Activated CD4-positive, alpha-beta T cell treated with anti-CD3 and anti-CD28 coated beads for 24 hours (primary cell): Measurements from ENCODE around the gene TMEM14B.
"Not testable (repeated sequence)": the region's sequence is repeated elsewhere in the genome, so short reads cannot be mapped to it uniquely, and the experiment has no call there.

Experiments used
- DNase-seq, 2 donors: peaks; one replicate each; pipeline ENCODE4 v3.0.0-alpha.2; 2020; ENCODE audit warnings: low read depth in 2 of 2

The TMEM14B gene

GRCh38 chr6:10747251-10747972 lies at the start of gene TMEM14B:
TSS of gene TMEM14B (plus strand) at chr6:10747805. CDS start at chr6:10749246, 1,441 bp downstream.
- DNase-seq, result peak; percentile 99 to 100

- no peak for DNase-seq
These were observed 33.6 kb upstream of the TMEM14B start for GRCh38 chr6:10713962-10714361.

- DNase-seq, result peak in 1 of 2 donors; percentile 6
These were observed 28.2 kb upstream of the TMEM14B start for GRCh38 chr6:10719296-10719963.

- DNase-seq, result no peak
These were observed 27.7 kb upstream of the TMEM14B start for GRCh38 chr6:10719964-10720264.

GRCh38 chr6:10720265-10720959 lies 27.2 kb upstream of the TMEM14B start:
- peak; percentile 24 to 38 for DNase-seq

- DNase-seq, result not testable (repeated sequence)
These were observed 26.4 kb upstream of the TMEM14B start for GRCh38 chr6:10720960-10721849.

GRCh38 chr6:10721850-10722569 lies 25.6 kb upstream of the TMEM14B start:
- DNase-seq, result no peak

GRCh38 chr6:10722570-10722819 lies 25.1 kb upstream of the TMEM14B start:
- DNase-seq, result no peak

- peak; percentile 82 to 89 for DNase-seq
These were observed 24.6 kb upstream of the TMEM14B start, which contains the start of gene TMEM14C for GRCh38 chr6:10722820-10723566. TSS of gene TMEM14C (plus strand) at chr6:10723070. CDS start at chr6:10724614, 1,544 bp downstream.

- DNase-seq, result no peak
These were observed 24.1 kb upstream of the TMEM14B start for GRCh38 chr6:10723567-10723881.

- no peak for DNase-seq
These were observed 22.6 kb upstream of the TMEM14B start for GRCh38 chr6:10725044-10725443.

- no peak for DNase-seq
These were observed 21.9 kb upstream of the TMEM14B start for GRCh38 chr6:10725716-10726115.

- DNase-seq, result no peak
These were observed 17.4 kb upstream of the TMEM14B start for GRCh38 chr6:10730254-10730653.

- DNase-seq, result no peak
These were observed 14.4 kb upstream of the TMEM14B start for GRCh38 chr6:10733151-10733715.

- no peak for DNase-seq
These were observed 13.7 kb upstream of the TMEM14B start for GRCh38 chr6:10733863-10734262.

- DNase-seq, result no peak
These were observed 10.9 kb upstream of the TMEM14B start for GRCh38 chr6:10736731-10737130.

GRCh38 chr6:10740061-10740460 lies 7.5 kb upstream of the TMEM14B start:
- no peak for DNase-seq

- DNase-seq, result not testable (repeated sequence)
These were observed 6.0 kb upstream of the TMEM14B start for GRCh38 chr6:10741643-10742042.

- no peak for DNase-seq
These were observed 5.4 kb upstream of the TMEM14B start for GRCh38 chr6:10742251-10742650.

- no peak for DNase-seq
These were observed 4.1 kb upstream of the TMEM14B start for GRCh38 chr6:10743515-10743914.
